Middle frontal gyrus (tissue), 1 donor: ENCODE measurements around the gene CRYGB.
"Not testable (repeated sequence)": the region's sequence is repeated elsewhere in the genome, so short reads cannot be mapped to it uniquely, and the experiment has no call there.

Source experiments
- DNase-seq: peaks from one replicate; pipeline ENCODE4 v3.0.0-alpha.2; 2015; ENCODE audit warnings: low spot score; ENCODE audit errors: extremely low spot score

The CRYGB gene

GRCh38 chr2:208150956-208151355, 5.0 kb upstream of the CRYGB start:
- no peak for DNase-seq

GRCh38 chr2:208150094-208150493, 4.1 kb upstream of the CRYGB start:
- DNase-seq: no peak

DNA sequence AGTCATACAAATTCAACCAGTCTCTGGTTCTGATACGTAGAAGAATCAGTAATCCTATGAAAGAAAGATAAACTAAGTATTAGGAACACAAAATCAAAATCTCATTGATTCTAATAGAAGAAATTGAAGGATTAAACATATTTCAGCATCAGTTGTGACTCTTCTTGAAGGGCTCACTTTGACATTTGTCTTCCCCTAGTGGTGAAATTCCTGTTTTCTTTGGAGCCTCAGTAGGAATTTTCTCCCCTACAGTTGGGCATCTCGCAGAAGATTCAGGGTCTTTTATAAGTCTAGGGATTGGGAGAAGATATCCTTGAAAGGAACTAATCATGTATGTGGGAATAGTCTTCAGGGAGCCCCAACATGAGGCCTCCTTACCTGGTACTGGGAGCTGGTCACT, 2.8 kb upstream of the CRYGB start:
- DNase-seq: no peak

GRCh38 chr2:208147759-208148158, 1.8 kb upstream of the CRYGB start:
- no peak for DNase-seq

DNA sequence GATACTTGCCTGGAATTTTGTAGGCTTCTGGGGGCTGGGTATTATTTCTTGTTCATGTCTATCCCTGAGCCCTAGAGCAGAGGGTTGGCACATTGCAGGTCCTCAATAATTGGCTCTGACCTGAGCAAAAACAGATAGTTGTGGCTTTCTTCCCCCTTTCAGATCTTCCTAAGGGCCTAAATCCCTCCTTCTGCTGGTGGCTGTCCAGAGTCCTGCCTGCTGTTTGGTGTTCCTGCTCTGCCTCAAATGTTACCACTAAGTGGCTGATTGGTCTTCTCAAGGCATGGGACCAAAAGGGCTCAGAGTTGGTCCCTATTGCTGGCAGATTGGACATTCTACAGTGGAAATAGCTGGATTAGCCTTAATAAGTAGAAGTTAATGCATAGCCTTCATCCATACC, 1.1 kb upstream of the CRYGB start:
- DNase-seq: no peak

GRCh38 chr2:208142925-208143799, 2.8 kb downstream of the CRYGB start:
- no peak for DNase-seq

- no peak for DNase-seq
These were observed 3.6 kb downstream of the CRYGB start for GRCh38 chr2:208142240-208142924.

- no peak for DNase-seq
These were observed 6.5 kb downstream of the CRYGB start for GRCh38 chr2:208139447-208139846.

- DNase-seq: not testable (repeated sequence)
These were observed 7.6 kb downstream of the CRYGB start for GRCh38 chr2:208138334-208138733.

- DNase-seq: no peak
These were observed 9.3 kb downstream of the CRYGB start for GRCh38 chr2:208136716-208137094.

DNA sequence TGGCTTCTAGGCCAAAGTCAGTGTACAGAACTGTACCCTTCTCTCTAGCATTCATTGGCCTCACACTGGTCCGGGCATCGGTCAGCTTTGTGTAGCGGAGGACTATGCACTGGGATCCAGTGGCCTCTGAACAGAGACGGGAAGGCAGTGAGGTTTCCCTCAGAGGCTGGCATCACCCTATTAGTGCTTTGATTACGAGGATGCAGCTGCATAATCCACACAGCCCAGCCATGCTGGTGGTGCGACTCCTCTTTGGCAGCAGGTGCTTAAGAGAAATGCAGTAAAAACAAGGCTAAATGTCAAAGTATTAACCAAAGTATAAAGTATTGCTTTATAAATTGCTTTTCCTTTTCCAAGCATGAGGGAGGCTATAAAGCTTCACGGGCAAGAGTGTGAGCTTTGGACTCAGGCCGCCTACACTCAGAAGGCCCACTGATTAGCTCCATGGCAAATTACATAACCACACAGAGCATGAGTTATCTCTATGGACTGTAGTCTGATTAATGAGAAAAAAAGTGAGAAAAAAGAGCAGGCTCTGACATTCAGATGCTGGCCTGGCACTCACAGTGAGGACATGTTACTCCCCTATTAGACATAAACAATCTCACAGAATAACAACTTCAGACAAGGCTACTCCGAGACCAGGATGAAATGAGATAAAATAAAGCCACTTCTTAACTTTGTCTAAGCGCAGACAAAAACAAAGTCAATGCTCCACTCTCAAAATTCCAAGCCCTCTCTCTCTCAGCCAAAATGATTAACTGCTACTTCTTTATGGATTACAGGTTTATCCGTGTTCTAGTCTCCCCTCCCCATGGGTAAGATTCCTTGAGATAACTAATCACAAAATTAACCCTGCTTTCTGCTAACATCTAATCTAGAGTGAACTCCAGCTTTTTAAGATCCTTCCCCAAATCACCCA, 9.9 kb downstream of the CRYGB start:
- no peak for DNase-seq

DNA sequence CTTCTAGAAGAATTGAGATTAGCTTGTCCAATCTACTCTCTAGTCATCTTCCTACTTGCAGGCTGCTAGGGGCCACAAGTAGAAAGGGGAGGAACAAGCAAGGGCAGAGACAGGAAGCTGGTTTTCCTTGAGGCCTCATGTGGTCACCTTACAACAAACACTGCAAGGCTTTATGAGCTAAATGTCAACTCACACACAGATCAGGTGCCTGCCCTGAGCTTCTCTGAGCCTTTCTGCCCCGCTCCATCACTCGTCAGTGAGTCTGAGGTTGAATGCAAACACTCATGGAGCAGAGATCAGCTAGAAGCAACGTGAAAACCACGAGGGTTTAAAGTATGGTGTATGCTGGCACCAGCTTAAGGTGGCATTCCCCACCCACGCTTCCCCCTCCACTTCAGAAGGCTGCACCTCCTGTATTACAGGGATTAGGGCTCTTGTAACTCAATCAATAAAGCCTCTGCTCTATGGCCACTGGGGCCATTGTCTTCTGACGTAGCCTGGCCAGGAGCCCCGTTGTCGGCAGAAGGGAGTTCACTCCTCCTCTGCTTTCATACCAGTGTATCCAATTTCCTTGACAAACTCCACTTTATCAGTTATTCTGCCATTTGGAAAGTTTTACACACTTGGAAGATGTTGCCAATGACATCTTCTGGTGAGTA, 10.9 kb downstream of the CRYGB start:
- DNase-seq: no peak

DNA sequence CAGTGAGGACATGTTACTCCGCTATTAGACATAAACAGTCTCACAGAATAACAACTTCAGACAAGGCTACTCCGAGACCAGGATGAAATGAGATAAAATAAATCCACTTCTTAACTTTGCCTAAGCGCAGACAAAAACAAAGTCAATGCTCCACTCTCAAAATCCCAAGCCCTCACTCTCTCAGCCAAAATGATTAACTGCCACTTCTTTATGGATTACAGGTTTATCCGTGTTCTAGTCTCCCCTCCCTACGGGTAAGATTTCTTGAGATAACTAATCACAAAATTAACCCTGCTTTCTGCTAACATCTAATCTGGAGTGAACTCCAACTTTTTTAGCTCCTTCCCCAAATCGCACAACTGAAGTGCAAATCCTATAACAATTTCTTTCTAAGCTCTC, 15.2 kb downstream of the CRYGB start:
- DNase-seq: no peak

DNA sequence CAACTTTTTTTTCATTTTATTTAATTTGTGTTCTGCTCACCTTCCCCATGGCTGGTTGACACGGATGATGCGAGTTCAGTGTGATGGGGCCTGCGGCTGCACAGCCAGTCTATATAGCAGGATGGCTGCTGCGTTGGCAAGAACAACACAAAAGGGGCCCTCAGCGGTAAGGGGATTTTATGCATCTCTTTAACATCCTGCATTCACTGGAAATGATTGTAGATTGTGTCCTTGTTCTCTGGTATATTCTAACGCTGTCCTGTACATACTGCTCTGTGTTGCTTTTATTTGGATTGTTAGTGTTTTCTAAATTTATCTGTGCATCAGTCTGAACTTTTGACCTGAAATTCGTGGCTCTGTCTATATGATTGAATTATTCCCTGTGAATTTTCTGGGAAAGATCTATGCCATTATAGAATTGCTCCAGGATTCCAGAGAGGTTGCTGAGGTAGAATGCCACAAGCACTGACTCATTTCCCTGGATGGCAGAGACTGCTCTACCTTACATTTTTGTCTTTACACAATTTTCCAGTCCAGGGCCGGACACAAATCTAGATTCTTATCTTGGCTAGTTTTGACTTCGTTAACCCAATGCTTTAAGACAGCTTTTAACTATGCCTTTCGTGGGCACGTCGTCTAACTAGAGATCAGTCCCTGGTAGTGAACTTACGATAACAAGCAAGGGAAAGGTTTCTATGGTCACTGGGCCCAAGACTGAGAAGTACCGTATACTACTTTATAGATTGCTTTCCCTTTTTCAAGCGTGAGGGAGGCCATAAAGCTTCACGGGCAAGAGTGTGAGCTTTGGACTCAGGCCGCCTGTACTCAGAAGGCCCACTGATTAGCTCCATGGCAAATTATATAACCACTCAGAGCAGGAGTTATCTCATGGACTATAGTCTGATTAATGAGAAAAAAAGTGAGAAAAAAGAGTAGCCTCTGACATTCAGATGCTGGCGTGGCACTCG, 15.9 kb downstream of the CRYGB start, which contains the start of gene CRYGC:
Gene CRYGC (minus strand): TSS at position 85 of the 968 bp plus-strand sequence. CDS start 36 bp downstream, at position 49.
- DNase-seq: no peak

GRCh38 chr2:208128136-208128535, 17.8 kb downstream of the CRYGB start:
- DNase-seq: no peak

DNA sequence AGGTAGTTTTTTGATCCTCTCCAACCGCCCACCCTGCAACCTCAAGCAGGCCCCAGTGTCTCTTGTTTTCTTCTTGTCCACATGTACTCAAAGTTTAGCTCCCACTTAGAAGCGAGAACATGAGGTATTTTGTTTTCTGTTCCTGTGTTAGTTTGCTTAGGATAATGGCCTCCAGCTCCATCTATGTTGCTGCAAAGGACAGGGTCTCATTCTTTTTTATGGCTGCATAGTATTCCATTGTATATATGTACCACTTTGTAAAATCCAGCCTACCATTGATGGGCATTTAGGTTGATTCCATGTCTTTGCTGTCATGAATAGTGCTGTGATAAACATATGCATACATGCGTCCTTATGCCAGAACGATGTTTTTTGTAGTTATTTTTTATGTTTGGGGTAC, 18.9 kb downstream of the CRYGB start:
- DNase-seq: no peak

DNA sequence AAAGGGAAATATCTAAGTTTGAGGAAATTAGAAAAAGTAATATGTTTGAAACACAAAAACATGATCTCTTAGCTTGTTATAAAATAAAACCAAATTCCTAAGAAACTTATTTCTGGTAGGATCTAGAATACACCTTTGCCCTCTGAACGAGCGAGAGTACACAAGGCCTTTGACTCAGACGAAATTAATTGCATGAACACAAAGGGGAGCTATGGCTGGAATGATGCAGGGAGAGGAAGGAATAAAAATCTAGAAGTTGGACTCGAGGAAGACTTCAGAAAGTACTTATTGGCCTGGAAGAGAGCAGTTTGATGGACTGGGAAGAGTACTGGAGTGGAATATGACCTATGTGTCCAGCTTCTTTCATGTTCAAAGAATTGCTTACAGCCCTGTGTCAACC, 20.7 kb downstream of the CRYGB start:
- no peak for DNase-seq

DNA sequence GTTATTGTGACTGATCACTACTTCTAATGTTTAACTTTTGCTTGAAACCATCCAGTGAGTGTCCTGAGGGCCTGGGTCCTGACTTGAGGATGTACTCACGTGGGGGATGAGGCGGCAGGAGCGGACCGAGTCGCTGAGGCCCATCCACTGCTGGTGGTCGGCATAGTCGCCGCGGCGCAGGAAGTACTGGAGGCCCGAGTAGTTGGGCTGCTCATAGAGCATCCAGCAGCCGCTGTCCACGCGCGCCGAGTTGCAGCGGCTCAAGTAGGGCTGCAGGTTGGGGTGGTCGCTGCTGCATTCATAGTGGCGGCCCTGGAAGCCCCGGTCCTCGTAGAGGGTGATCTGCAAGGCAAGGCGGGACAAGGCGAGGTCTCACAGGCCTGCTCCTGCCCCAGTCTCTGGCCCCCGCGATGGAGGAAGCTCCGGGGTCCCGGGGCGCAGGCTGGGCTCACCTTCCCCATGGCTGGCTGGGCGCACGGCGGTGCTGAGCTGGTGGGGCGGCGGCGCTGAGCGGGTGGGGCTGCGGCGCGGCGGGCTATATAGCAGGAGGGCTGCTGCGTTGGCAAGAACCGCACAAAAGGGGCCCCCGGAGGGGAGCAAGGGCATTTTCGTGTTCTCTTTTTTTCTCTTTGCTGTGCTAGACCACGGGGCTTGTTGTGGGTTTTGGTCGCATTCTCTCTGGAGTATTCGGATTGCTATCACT, 21.8 kb downstream of the CRYGB start, which contains the start of gene CRYGD:
Gene CRYGD (minus strand): TSS at position 512 of the 703 bp plus-strand sequence. CDS start 51 bp downstream, at position 461.
- DNase-seq: not testable (repeated sequence)

GRCh38 chr2:208122248-208122647, 23.7 kb downstream of the CRYGB start:
- DNase-seq: no peak
